Vagina (tissue), 2 donors: Measurements from ENCODE around the gene VSTM2B.

ENCODE experiments used
- POLR2A ChIP-seq, 2 donors: fragments of 450-650 bp; IDR thresholded peaks; one replicate each; pipeline ENCODE4 v1.6.1; 2017; ENCODE audit warnings: antibody characterized with exemption in 2 of 2, mild to moderate bottlenecking in 2 of 2, moderate library complexity in 2 of 2
- POLR2AphosphoS5 ChIP-seq, 2 donors: sonication (generic); formaldehyde crosslinking; IDR thresholded peaks; one replicate each; pipeline ENCODE4 v1.9.0; 2017; ENCODE audit warnings: antibody characterized with exemption in 2 of 2, mild to moderate bottlenecking in 2 of 2, low read depth in 1 of 2; ENCODE audit not compliant: insufficient read depth in 1 of 2
- TF ChIP-seq, protein P1 (sequence below), 3 experiments: fragments of 450-650 bp in 2 of 3; fragments of 200-600 bp in 1 of 3; sonication (generic) in 1 of 3; IDR thresholded peaks; one replicate each; pipeline ENCODE4 v1.5.1; 2017 to 2019; ENCODE audit warnings: antibody characterized with exemption in 3 of 3, mild to moderate bottlenecking in 2 of 3, moderate library complexity in 2 of 3

DNA sequence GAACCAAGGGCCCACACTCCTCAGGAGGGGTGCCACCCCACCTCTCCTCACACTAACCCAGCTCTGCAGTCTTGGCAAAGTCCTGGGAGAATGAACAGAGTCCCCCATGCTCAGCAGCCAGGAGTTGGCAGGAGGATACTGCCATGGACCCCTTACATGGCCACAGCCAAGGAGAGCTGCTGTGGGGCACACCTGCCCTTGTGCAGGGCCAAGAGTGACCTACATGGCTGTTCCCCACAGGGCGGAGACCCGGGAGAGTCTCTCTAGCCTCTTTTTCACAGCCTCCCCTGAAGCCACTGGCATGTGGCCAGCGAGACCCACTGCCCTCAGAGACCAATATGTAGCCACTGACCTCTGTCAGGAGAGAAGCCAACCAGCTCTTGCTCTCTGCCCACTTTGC is 45.9 kb upstream of the VSTM2B start:
- TF ChIP-seq, protein P1, sequence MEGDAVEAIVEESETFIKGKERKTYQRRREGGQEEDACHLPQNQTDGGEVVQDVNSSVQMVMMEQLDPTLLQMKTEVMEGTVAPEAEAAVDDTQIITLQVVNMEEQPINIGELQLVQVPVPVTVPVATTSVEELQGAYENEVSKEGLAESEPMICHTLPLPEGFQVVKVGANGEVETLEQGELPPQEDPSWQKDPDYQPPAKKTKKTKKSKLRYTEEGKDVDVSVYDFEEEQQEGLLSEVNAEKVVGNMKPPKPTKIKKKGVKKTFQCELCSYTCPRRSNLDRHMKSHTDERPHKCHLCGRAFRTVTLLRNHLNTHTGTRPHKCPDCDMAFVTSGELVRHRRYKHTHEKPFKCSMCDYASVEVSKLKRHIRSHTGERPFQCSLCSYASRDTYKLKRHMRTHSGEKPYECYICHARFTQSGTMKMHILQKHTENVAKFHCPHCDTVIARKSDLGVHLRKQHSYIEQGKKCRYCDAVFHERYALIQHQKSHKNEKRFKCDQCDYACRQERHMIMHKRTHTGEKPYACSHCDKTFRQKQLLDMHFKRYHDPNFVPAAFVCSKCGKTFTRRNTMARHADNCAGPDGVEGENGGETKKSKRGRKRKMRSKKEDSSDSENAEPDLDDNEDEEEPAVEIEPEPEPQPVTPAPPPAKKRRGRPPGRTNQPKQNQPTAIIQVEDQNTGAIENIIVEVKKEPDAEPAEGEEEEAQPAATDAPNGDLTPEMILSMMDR (IDR thresholded peaks at IDR 0.05), result no peak
- TF ChIP-seq POLR2A (IDR thresholded peaks at IDR 0.05), result no peak
- TF ChIP-seq POLR2AphosphoS5 (IDR thresholded peaks at IDR 0.05; ENCODE audit: insufficient read depth in 1 of 2, low read depth in 1 of 2), result no peak
